ENCODE data around the gene LMLN.

DNA sequence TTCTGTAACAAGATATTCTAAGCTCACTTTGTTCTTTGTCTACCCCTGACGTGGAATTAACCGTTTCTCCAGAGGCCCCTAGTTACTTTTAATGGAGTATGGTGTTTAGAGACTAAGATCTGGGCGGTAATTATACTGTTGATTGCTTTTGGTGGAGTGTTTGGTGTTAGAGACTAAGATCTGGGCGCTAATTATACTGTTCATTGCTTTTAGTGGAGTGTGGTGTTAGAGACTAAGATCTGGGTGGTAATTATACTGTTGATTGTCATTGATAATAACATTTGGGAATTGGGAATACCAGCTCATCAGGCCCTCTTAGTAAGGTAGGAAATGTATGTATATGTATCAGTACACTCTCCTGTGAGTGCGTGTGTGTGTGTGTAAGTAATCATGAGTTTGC is 66.6 kb downstream of the LMLN start:
- TF ChIP-seq SUZ12 (IDR thresholded peaks at IDR 0.05; ENCODE audit: extremely low read depth, insufficient read depth, insufficient read length) = no peak
- TF ChIP-seq ZNF274 (IDR thresholded peaks at IDR 0.05; ENCODE audit: low read depth, low read length) = no peak
- no peak for TF ChIP-seq YY1 (IDR thresholded peaks at IDR 0.05; ENCODE audit: insufficient read depth, insufficient read length)
